HG03280 (cell line): Measurements from ENCODE around the gene CPNE5.
"Not testable (repeated sequence)": the region's sequence is repeated elsewhere in the genome, so short reads cannot be mapped to it uniquely, and the experiment has no call there.

Experiments
- ATAC-seq: cut with Tn5 transposase; IDR thresholded peaks from one replicate; pipeline ENCODE4 v1.9.1; 2021; ENCODE audit warnings: mild to moderate bottlenecking, moderate library complexity; ENCODE audit not compliant: unreplicated experiment

CPNE5 gene

GRCh38 chr6:36704961-36705577 lies 134.2 kb downstream of the CPNE5 start:
- ATAC-seq: not testable (repeated sequence)

- no peak for ATAC-seq
Observed at GRCh38 chr6:36703982-36704381, 135.3 kb downstream of the CPNE5 start.

- no peak for ATAC-seq
Observed at GRCh38 chr6:36703081-36703606, 136.1 kb downstream of the CPNE5 start.

GRCh38 chr6:36702656-36703055 lies 136.6 kb downstream of the CPNE5 start:
- ATAC-seq: no peak

DNA sequence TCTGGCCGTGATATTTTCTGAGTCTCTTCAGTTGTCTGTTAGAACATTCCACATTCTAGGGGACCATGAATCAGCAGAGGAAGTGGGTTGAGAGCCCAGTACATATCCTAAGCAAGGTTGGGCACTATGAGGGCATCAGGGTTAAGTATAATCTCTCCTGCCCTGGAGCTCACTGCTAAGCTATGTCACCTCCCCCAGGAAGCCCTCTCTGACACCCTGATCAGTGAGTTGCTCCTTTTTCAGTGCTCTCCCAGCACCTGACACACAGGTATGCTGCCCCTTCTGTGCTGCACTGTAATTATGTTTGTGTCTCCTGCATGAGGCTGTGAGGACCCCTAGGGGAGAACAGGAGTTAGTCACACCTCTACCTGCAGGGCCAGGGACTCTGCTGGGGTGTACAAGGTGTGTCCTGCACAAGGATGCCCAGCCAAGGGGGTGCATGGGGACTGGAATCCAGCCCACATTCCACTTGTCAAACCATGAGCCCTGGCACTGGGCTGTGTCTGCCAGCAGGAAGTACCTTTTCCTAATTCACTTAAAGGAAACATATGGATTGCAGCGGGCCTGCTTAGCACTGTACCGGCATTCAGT lies 137.7 kb downstream of the CPNE5 start:
- ATAC-seq: no peak

DNA sequence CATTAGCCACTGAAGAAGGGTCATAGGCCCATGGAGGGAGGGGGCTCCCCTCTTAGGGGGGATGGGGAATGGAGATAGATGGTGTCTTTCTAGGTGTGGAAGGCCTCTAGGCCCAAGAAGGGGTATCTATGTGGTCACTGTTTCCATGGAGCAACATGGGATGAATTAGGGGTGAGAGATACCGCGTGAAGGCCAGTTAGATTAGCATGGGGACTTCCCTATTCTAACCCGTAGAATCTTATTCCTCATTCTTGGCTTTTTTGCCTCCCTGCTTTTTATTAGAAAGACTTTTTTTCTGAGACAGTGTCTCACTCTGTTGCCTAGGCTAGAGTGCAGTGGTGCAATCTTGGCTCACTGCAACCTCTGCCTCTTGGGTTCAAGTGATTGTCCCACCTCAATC lies 138.4 kb downstream of the CPNE5 start:
- no peak for ATAC-seq

DNA sequence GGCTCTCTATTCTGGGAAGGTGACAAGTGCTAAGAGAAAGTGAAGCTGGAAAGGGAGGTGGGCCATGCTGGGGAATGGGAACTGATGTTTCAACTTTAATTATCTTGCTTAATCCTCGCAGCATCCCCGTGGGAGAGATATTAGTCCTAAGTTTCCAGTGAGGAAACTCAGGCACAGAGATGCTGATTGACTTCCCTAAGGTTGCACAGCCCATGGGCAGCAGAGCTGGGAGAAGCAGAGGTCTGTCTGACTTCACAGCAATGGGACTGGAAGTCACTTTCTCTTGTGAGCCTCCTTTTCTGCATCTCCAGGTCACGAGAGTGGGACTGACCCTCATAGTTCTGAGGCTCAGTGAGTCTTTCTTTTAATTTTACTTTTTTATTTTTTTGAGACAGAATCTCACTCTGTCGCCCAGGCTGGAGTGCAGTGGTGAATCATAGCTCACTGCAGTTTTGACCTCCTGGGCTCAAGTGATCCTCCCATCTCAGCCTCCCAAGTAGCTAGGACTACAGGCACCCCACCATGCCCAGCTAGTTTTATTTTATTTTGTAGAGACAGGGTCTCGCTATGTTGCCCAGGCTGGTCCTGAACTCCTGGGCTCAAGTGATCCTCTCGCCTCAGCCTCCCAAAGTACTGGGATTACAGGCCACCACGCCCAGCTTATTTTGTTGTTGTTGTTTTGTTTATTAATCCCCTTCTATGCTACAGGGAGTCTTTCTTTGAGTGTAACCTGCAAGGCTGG lies 139.0 kb downstream of the CPNE5 start:
- no peak for ATAC-seq

GRCh38 chr6:36699348-36699747 lies 139.9 kb downstream of the CPNE5 start:
- no peak for ATAC-seq

- no peak for ATAC-seq
Observed at GRCh38 chr6:36698871-36699271, 140.4 kb downstream of the CPNE5 start.

- ATAC-seq: no peak
Observed at GRCh38 chr6:36698196-36698595, 141.0 kb downstream of the CPNE5 start.

- ATAC-seq: no peak
Observed at GRCh38 chr6:36697481-36697903, 141.8 kb downstream of the CPNE5 start, which contains the start of gene RAB44. TSS of gene RAB44 (plus strand) at chr6:36697826. CDS start at chr6:36704236, 6,410 bp downstream.

DNA sequence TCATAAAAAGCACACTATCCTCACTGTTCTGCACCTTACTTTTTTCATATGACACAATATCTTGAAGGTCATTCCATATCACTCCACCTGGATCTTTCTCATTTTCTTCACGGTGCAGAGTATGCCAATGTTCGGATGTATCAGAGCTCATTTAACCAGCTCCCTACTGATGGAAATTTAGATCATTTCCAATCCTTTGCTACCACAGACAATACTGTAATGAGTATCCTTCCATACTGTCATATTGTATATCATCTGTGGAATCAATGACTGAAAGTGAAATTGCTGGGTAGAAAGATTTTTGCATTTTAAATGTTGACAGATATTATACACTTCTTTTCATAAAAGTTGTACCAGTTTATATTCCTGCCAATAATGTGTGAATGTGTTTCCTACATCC lies 143.8 kb downstream of the CPNE5 start:
- no peak for ATAC-seq

GRCh38 chr6:36694616-36695015 lies 144.6 kb downstream of the CPNE5 start:
- no peak for ATAC-seq

GRCh38 chr6:36692861-36693702 lies 146.2 kb downstream of the CPNE5 start:
- ATAC-seq: no peak

- no peak for ATAC-seq
Observed at GRCh38 chr6:36692220-36692619, 147.0 kb downstream of the CPNE5 start.

DNA sequence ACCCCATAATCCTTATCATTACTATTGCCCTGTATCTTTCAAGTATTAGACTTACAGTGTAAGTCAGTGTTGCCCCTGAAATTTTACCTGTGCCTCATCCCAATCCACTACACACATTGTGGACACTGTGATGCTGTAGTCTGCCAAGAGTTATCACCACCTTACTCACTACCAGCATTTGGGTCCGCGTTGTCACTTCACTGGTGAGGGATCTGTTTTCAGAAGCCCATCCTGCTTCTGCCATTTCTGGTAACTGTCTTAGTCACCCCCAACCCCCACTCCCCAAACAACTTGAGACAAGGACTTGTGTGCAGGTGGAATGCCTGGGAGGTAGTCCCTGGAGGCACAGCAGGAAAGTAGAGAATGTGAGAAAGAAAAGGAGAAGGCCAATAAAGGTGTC lies 147.6 kb downstream of the CPNE5 start:
- ATAC-seq: no peak

DNA sequence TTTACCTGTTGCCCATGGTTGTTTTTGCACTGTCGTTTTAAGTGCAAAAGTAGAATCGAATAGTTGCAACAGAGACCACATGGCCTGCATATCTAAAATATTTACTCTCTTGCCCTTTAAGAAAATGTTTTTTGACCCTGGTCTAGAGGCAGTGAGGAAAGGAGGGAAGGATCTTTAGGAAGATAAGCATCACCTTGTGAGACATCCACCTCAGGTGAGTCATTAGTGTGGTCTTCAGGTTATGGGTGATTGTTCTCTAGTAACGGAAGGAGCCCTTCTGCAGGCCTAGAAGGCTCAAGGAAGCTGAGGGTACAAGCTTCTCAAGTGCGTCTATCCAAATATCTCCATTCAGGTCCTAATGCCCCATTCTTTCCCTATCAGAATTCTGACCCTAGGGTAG lies 148.2 kb downstream of the CPNE5 start:
- no peak for ATAC-seq
